GM23338 (cell line): Measurements from ENCODE around the gene ADGRV1. TPM values are rescaled to one million over a fixed set of nuclear protein-coding genes. Genes with fewer than 3 reads are reported as not detected.

Source experiments
- ATAC-seq: fragments of 200-7000 bp; cut with Tn5 transposase; 3 replicates; pipeline ENCODE4 v1.9.1; 2020
- DNase-seq: peaks from one replicate; pipeline ENCODE4 v3.0.0-alpha.2; 2015; ENCODE audit warnings: low spot score
- H2AFZ ChIP-seq: fragments of 200-600 bp; sonication (generic); 2 replicates; pipeline ENCODE4 v1.8.0; 2016; ENCODE audit warnings: antibody characterized with exemption, mild to moderate bottlenecking, moderate library complexity
- H3F3A ChIP-seq: fragments of 200-600 bp; sonication (generic); replicated peaks from 2 replicates; pipeline ENCODE4 v1.8.0; 2017; ENCODE audit warnings: antibody characterized with exemption, mixed run types, low read depth
- H3K27ac ChIP-seq: fragments of 200-600 bp; sonication (generic); 2 replicates; pipeline ENCODE4 v1.6.1; 2016; ENCODE audit warnings: low read depth
- H3K27me3 ChIP-seq: fragments of 200-600 bp; sonication (generic); 2 replicates; pipeline ENCODE4 v1.8.0; 2016; ENCODE audit warnings: mild to moderate bottlenecking, mixed run types, moderate library complexity; ENCODE audit not compliant: insufficient read depth
- H3K36me3 ChIP-seq: fragments of 200-600 bp; sonication (generic); 2 replicates; pipeline ENCODE4 v1.8.0; 2016; ENCODE audit warnings: mild to moderate bottlenecking; ENCODE audit not compliant: insufficient read depth
- H3K4me1 ChIP-seq: fragments of 200-600 bp; sonication (generic); 2 replicates; pipeline ENCODE4 v1.8.0; 2016; ENCODE audit warnings: mild to moderate bottlenecking, moderate library complexity; ENCODE audit not compliant: insufficient read depth
- H3K4me2 ChIP-seq: fragments of 200-600 bp; sonication (generic); 2 replicates; pipeline ENCODE4 v1.7.1; 2017; ENCODE audit warnings: mixed run types
- H3K4me3 ChIP-seq: fragments of 200-600 bp; sonication (generic); 2 replicates; pipeline ENCODE4 v1.6.1; 2016; ENCODE audit warnings: mixed run types
- H3K79me2 ChIP-seq: fragments of 200-600 bp; sonication (generic); replicated peaks from 2 replicates; pipeline ENCODE4 v1.8.0; 2017; ENCODE audit warnings: mild to moderate bottlenecking; ENCODE audit not compliant: insufficient read depth
- H3K9me2 ChIP-seq: fragments of 200-600 bp; sonication (generic); 2 replicates; pipeline ENCODE4 v1.8.0; 2017; ENCODE audit not compliant: insufficient read depth
- H4K20me1 ChIP-seq: fragments of 200-600 bp; sonication (generic); replicated peaks from 2 replicates; pipeline ENCODE4 v1.8.0; 2017; ENCODE audit warnings: mild to moderate bottlenecking; ENCODE audit not compliant: insufficient read depth
- H3K27ac Mint-ChIP-seq: 2 replicates; pipeline ENCODE4 v1.8.0; 2020; ENCODE audit warnings: inconsistent platforms, mild to moderate bottlenecking, moderate library complexity, mixed read lengths
- H3K27me3 Mint-ChIP-seq: 3 replicates; pipeline ENCODE4 v1.8.0; 2022; ENCODE audit warnings: low read depth, mild to moderate bottlenecking, moderate library complexity, mixed read lengths, inconsistent platforms; ENCODE audit not compliant: insufficient read depth, poor library complexity
- H3K36me3 Mint-ChIP-seq: 3 replicates; pipeline ENCODE4 v1.8.0; 2021; ENCODE audit warnings: low read depth, mild to moderate bottlenecking, inconsistent platforms, moderate library complexity, mixed read lengths
- H3K4me1 Mint-ChIP-seq: 3 replicates; pipeline ENCODE4 v1.8.0; 2020; ENCODE audit warnings: mild to moderate bottlenecking, inconsistent platforms, mixed read lengths
- H3K4me3 Mint-ChIP-seq: 3 replicates; pipeline ENCODE4 v1.8.0; 2021; ENCODE audit warnings: moderate library complexity, mild to moderate bottlenecking, inconsistent platforms, mixed read lengths
- H3K9me3 Mint-ChIP-seq: 3 replicates; pipeline ENCODE4 v1.8.0; 2020; ENCODE audit warnings: moderate library complexity, mild to moderate bottlenecking, inconsistent platforms, mixed read lengths
- CREB1 ChIP-seq: fragments of 250-450 bp; sonication (Bioruptor Pico); IDR thresholded peaks from 2 replicates; pipeline ENCODE4 v1.5.0; 2020; ENCODE audit warnings: low read depth, mild to moderate bottlenecking, moderate library complexity
- EZH2 ChIP-seq: fragments of 200-600 bp; sonication (generic); IDR thresholded peaks from one replicate; pipeline ENCODE4 v1.8.0; 2017; ENCODE audit warnings: antibody characterized with exemption, mild to moderate bottlenecking, low read depth; ENCODE audit not compliant: unreplicated experiment
- EZH2phosphoT487 ChIP-seq: fragments of 200-600 bp; sonication (generic); IDR thresholded peaks from one replicate; pipeline ENCODE4 v1.8.1; 2018; ENCODE audit warnings: antibody characterized with exemption; ENCODE audit not compliant: unreplicated experiment
- JUNB ChIP-seq: IDR thresholded peaks from one replicate; pipeline ENCODE4 v1.6.1; 2016; ENCODE audit warnings: antibody characterized with exemption; ENCODE audit not compliant: unreplicated experiment
- POLR2AphosphoS5 ChIP-seq: IDR thresholded peaks from 2 replicates; pipeline ENCODE4 v1.6.1; 2016; ENCODE audit warnings: antibody characterized with exemption, low read depth
- STAT1 ChIP-seq: IDR thresholded peaks from one replicate; pipeline ENCODE4 v1.6.1; 2016; ENCODE audit warnings: antibody characterized with exemption; ENCODE audit not compliant: unreplicated experiment
- ZNF114 ChIP-seq: fragments of 250-450 bp; sonication (Bioruptor Pico); IDR thresholded peaks from 2 replicates; pipeline ENCODE4 v1.5.0; 2020; ENCODE audit warnings: mild to moderate bottlenecking, moderate library complexity
- ZNF331 ChIP-seq: fragments of 250-450 bp; sonication (Bioruptor Pico); IDR thresholded peaks from 2 replicates; pipeline ENCODE4 v1.5.0; 2020; ENCODE audit warnings: low read depth, mild to moderate bottlenecking, moderate library complexity
- ZNF462 ChIP-seq: fragments of 250-450 bp; sonication (Bioruptor Pico); IDR thresholded peaks from 2 replicates; pipeline ENCODE4 v1.5.0; 2020; ENCODE audit warnings: mild to moderate bottlenecking, moderate library complexity
- polyA plus RNA-seq: library from polyadenylated mRNA; unstranded; fragments of >200 nt; fragmentation: Nextera tagmentation; extraction: Ambion mirVana; gene quantifications from 2 replicates; pipeline ENCODE4 v1.2.1, GENCODE V29; 2016
- total RNA-seq: library from RNA; depleted of rRNA; stranded (reverse); fragments of >200 nt; shearing (Covaris generic); gene quantifications from 2 replicates; pipeline ENCODE4 v1.2.3, GENCODE V29; 2014
- TF ChIP-seq, protein P1 (sequence below): IDR thresholded peaks from 2 replicates; pipeline ENCODE4 v1.6.1; 2016; ENCODE audit warnings: antibody characterized with exemption

ADGRV1 gene
- total and polyA plus RNA-seq, 2 experiments from 2014 or later: 46.1 to 149 TPM

- Mint-ChIP-seq H3K4me3 (0 out of 3 replicates have a peak overlapping the region, but pooled peaks have one; percentile 2), H3K27ac (peak overlapping the region; percentile 45), H3K9me3 (no peaks in the 10 kb centered on the region), H3K27me3 (peaks cover 5% of the 10 kb centered on the region), H3K4me1 (peaks cover 53% of the 10 kb centered on the region), H3K36me3 (peaks cover 12% of the 10 kb centered on the region; the same call in 2 of the 3 replicates)
- peak overlapping the region; percentile 53 for H3K4me2 ChIP-seq
- DNase-seq (peak; percentile 46), ATAC-seq (peak; percentile 70)
- no peak overlapping the region for H3K4me3 ChIP-seq
- H3K9me2 ChIP-seq: no peaks in the 10 kb centered on the region
- H4K20me1 ChIP-seq: no peaks in the 10 kb centered on the region
- H3K4me1 ChIP-seq: peaks cover 46% of the 10 kb centered on the region
- H3K27me3 ChIP-seq: no peaks in the 10 kb centered on the region
- peak overlapping the region; percentile 27 for H3K27ac ChIP-seq
- H3K79me2 ChIP-seq: no peaks in the 10 kb centered on the region
- no peaks in the 10 kb centered on the region for H3F3A ChIP-seq
- TF ChIP-seq ZNF331 (CRISPR knock-in tag): no peak
- no peak for TF ChIP-seq POLR2AphosphoS5
- no peak for TF ChIP-seq EZH2phosphoT487
- no peak for TF ChIP-seq JUNB
- TF ChIP-seq ZNF462 (CRISPR knock-in tag): no peak
- no peak for TF ChIP-seq ZNF114 (CRISPR knock-in tag)
- TF ChIP-seq STAT1: no peak
- TF ChIP-seq, protein P1, sequence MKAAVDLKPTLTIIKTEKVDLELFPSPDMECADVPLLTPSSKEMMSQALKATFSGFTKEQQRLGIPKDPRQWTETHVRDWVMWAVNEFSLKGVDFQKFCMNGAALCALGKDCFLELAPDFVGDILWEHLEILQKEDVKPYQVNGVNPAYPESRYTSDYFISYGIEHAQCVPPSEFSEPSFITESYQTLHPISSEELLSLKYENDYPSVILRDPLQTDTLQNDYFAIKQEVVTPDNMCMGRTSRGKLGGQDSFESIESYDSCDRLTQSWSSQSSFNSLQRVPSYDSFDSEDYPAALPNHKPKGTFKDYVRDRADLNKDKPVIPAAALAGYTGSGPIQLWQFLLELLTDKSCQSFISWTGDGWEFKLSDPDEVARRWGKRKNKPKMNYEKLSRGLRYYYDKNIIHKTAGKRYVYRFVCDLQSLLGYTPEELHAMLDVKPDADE: no peak
- TF ChIP-seq CREB1 (CRISPR knock-in tag): no peak
- no peak for TF ChIP-seq EZH2
- H3K36me3 ChIP-seq: no peaks in the 10 kb centered on the region
- H2AFZ ChIP-seq: no peak overlapping the region
These were observed 323.1 kb downstream of the ADGRV1 start for GRCh38 chr5:90881626-90882150.
